Measurements from ENCODE around the gene DCHS2. TPM values are rescaled to one million over a fixed set of nuclear protein-coding genes. Genes with fewer than 3 reads are reported as not detected.
"Not testable (repeated sequence)": the region's sequence is repeated elsewhere in the genome, so short reads cannot be mapped to it uniquely, and the experiment has no call there.

The DCHS2 gene
- total and polyA plus RNA-seq, 8 donors: 0.12 to 3.5 (median 1.5) TPM

- ATAC-seq (no peak), DNase-seq (no peak)
- Histone ChIP-seq H3K27me3 (no peaks in the 10 kb centered on the region), H3K27ac (no peak overlapping the region), H3K36me3 (no peaks in the 10 kb centered on the region), H3K4me3 (no peak overlapping the region), H3K9me3 (peaks cover 0 to 17% of the 10 kb centered on the region in 2 donors), H3K4me1 (no peaks in the 10 kb centered on the region)
- intact Hi-C loops (cut with DNase I): no loop called here
- no peak for TF ChIP-seq CTCF (IDR thresholded peaks at IDR 0.05)
Observed at GRCh38 chr4:154218051-154218450, 273.5 kb downstream of the DCHS2 start.

GRCh38 chr4:154217384-154217783 lies 274.2 kb downstream of the DCHS2 start:
- H3K27me3 ChIP-seq; ATAC-seq; H3K4me1 ChIP-seq; H3K9me3 ChIP-seq; H3K36me3 ChIP-seq; intact Hi-C loops (cut with DNase I); DNase-seq; H3K4me3 ChIP-seq; H3K27ac ChIP-seq: not testable (repeated sequence)

- DNase-seq (no peak), ATAC-seq (no peak)
- no peaks in the 10 kb centered on the region for H3K27me3 ChIP-seq
- H3K4me3 ChIP-seq: no peak overlapping the region
- intact Hi-C loops (cut with DNase I): no loop called here
- H3K4me1 ChIP-seq: no peaks in the 10 kb centered on the region
- TF ChIP-seq CTCF (IDR thresholded peaks at IDR 0.05): no peak
- no peak overlapping the region for H3K27ac ChIP-seq
- no peaks in the 10 kb centered on the region for H3K36me3 ChIP-seq
- H3K9me3 ChIP-seq: no peaks in the 10 kb centered on the region
Observed at GRCh38 chr4:154211506-154211905, 280.1 kb downstream of the DCHS2 start.

- DNase-seq (no peak), ATAC-seq (no peak)
- no peak for TF ChIP-seq CTCF (IDR thresholded peaks at IDR 0.05)
- intact Hi-C loops (cut with DNase I): no loop called here
- Histone ChIP-seq H3K27ac (no peak overlapping the region), H3K27me3 (no peaks in the 10 kb centered on the region), H3K36me3 (no peaks in the 10 kb centered on the region), H3K4me1 (no peaks in the 10 kb centered on the region), H3K9me3 (no peaks in the 10 kb centered on the region), H3K4me3 (no peak overlapping the region)
Observed at GRCh38 chr4:154208424-154208823, 283.2 kb downstream of the DCHS2 start.

GRCh38 chr4:154205471-154205870 lies 286.1 kb downstream of the DCHS2 start:
- Histone ChIP-seq H3K9me3 (no peaks in the 10 kb centered on the region), H3K4me1 (no peaks in the 10 kb centered on the region), H3K36me3 (no peaks in the 10 kb centered on the region), H3K27me3 (no peaks in the 10 kb centered on the region), H3K4me3 (no peak overlapping the region), H3K27ac (no peak overlapping the region)
- no peak for DNase-seq
- intact Hi-C loops (cut with DNase I): no loop called here
- TF ChIP-seq CTCF (IDR thresholded peaks at IDR 0.05): no peak
- peak; percentile 43 for ATAC-seq

- H3K9me3 ChIP-seq: peaks cover 0 to 2% of the 10 kb centered on the region in 2 donors
- no peak for ATAC-seq
- no peaks in the 10 kb centered on the region for H3K36me3 ChIP-seq
- H3K4me3 ChIP-seq: no peak overlapping the region
- DNase-seq: no peak
- H3K4me1 ChIP-seq: no peaks in the 10 kb centered on the region
- no peaks in the 10 kb centered on the region for H3K27me3 ChIP-seq
- intact Hi-C loops (cut with DNase I): no loop called here
- TF ChIP-seq CTCF (IDR thresholded peaks at IDR 0.05): no peak
- no peak overlapping the region for H3K27ac ChIP-seq
Observed at GRCh38 chr4:154194649-154195048, 296.9 kb downstream of the DCHS2 start.

Data from left lung (tissue), 10 donors.